Fibroblast of pulmonary artery (primary cell): Measurements from ENCODE around the gene MUTYH.

ENCODE experiments used
- DNase-seq: peaks from one replicate; pipeline ENCODE4 v3.0.0-alpha.2; 2010; ENCODE audit warnings: low read depth
- H3K4me3 ChIP-seq: replicated peaks from 2 replicates; pipeline ENCODE4 v1.5.1; 2011; ENCODE audit warnings: low read depth, mild to moderate bottlenecking, control low read depth, low read length, moderate library complexity
- TF ChIP-seq, protein P1 (sequence below): IDR thresholded peaks from 2 replicates; pipeline ENCODE4 v1.5.1; 2011; ENCODE audit warnings: mild to moderate bottlenecking, control low read depth, low read length, inconsistent platforms; ENCODE audit errors: missing control alignments

The MUTYH gene

DNA sequence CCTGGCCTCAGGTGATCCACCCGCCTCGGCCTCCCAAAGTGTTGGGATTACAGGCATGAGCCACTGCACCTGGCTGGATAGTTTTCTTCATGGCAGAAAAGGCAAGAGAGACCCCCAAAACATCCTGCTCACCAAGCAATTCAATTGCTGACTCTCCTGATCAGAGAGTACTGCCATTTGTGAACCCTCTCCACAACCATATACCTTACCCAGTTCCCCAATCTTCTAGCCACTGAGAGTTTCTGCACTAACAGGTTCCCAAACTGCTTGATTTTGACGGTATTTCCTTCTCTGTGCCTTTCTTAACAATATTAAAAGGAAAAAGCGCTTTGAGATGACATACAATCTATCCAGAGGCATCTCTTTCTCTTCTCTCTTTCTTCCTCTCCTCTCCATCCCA, 39.9 kb upstream of the MUTYH start:
- DNase-seq, result no peak
- TF ChIP-seq, protein P1, sequence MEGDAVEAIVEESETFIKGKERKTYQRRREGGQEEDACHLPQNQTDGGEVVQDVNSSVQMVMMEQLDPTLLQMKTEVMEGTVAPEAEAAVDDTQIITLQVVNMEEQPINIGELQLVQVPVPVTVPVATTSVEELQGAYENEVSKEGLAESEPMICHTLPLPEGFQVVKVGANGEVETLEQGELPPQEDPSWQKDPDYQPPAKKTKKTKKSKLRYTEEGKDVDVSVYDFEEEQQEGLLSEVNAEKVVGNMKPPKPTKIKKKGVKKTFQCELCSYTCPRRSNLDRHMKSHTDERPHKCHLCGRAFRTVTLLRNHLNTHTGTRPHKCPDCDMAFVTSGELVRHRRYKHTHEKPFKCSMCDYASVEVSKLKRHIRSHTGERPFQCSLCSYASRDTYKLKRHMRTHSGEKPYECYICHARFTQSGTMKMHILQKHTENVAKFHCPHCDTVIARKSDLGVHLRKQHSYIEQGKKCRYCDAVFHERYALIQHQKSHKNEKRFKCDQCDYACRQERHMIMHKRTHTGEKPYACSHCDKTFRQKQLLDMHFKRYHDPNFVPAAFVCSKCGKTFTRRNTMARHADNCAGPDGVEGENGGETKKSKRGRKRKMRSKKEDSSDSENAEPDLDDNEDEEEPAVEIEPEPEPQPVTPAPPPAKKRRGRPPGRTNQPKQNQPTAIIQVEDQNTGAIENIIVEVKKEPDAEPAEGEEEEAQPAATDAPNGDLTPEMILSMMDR, result no peak
- no peak overlapping the region for H3K4me3 ChIP-seq

DNA sequence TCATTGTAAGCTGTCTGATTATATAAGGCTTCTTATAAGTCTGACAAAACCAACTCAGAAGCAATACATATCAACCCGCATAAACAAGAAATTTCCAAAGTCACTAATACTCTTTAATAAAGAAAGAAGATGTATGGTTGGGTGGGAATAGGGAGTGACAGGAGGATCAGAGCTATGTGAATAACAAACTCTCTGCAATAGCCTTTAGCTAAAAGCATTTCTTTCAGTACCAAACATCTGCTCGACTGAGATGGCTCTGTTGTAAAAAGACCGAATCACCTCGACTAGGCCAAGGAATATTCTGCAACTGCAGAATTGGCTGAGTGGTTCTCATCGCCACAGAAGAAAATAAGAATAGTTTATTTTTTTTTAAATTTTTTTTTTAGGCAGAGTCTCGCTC, 39.3 kb upstream of the MUTYH start:
- DNase-seq, result no peak
- TF ChIP-seq, protein P1, result no peak
- H3K4me3 ChIP-seq, result no peak overlapping the region

DNA sequence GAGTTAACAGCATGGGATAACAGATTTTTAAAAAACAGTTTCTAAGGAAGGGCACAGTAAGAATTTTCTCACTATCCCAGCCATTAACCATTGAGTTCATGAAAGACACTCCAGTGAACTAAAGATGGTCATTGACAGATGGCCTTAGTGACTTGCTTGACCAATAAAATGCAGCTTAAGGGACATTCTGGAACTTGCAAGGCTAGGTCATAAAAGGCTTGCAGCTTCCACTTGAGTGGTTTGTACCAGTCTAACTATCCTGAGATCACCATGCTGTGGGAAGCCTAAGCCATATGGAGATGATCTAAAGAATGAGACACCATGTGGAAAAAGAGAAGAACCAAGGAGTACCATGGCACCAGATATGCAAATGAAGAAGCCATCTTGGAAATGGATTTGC, 37.9 kb upstream of the MUTYH start:
- DNase-seq, result no peak
- TF ChIP-seq, protein P1, result no peak
- no peak overlapping the region for H3K4me3 ChIP-seq

DNA sequence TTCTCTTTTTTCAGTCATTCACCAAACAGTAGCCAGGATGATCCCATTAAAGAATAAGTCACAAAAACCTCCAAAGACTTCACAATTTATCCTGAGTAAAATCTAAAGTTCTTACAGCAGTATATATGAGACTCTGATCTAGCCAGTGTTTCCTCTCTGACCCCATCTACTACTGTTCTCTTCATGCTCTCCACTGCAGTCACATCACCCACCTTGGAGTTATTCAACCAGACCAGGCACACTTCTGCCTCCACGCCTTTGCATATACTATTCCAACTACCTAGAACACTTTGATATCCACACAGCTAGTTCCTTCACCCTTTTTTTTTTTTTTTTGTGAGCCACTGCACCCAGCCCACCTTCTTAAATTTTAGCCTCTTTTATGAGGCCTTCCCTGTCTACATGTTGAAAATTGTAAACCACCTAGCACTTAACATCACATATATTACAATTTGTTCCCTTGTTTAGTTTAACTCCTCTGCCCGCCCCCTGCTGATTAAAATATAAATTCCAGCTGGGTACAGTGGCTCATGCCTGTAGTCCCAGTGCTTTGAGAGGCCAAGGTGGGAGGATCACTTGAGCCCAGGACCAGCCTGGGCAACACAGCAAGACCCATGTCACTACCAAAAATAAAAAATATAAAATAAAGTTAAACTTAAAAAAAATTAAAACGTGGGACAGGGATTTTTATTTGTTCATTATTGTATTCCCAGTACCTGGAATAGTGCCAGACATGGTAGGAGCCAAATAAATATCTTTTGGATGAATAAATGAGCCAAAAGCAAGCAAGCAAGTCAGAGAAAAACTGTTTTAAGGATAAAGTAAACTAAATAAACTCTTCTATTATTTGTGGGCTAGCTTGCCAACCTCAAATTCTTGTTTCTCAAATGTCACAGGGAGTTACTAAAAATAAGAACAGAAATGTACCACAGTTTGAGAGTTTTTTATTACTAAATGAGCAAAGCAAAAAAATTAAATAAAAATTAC, 35.2 kb upstream of the MUTYH start:
- no peak for DNase-seq
- TF ChIP-seq, protein P1, result no peak
- no peak overlapping the region for H3K4me3 ChIP-seq

DNA sequence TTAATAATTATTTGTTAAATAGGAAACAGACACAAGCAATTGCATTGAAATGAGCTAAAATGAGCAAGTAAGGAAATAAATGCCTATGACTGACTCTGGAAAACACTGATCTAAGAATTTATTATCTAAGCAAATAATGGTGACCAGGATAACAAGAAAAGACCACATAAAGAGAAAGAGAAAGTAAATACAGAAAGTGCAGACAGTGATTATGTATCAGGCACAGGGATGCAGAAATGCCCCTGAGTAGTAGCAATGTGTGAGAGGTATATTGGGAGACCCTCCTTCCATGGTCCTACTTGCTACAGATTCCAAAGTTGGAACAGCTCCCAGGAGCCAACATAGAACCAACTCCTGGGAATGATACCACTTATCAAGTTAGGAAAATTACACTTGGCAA, 33.3 kb upstream of the MUTYH start:
- DNase-seq, result no peak
- TF ChIP-seq, protein P1, result no peak
- no peak overlapping the region for H3K4me3 ChIP-seq

DNA sequence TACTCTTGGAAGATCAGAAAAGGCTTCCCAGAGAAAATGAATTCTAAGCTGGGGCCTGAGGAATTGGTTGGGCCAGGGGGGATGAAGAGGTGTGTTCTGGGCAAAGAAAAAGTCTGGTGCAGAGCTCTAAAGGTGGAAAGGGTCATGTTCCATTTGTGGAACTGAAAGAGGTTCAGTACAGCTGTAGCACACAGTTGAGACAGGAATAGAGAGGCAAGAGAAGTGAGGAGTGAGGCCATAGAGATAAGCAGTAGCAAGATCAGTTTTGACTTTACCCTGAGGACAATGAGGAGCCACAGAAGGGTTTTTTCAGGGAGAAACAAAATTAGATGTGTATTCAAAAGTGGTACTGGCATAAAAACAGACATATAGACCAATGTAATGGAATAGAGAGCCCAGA, 30.3 kb upstream of the MUTYH start:
- no peak for DNase-seq
- no peak overlapping the region for H3K4me3 ChIP-seq
- TF ChIP-seq, protein P1, result no peak

DNA sequence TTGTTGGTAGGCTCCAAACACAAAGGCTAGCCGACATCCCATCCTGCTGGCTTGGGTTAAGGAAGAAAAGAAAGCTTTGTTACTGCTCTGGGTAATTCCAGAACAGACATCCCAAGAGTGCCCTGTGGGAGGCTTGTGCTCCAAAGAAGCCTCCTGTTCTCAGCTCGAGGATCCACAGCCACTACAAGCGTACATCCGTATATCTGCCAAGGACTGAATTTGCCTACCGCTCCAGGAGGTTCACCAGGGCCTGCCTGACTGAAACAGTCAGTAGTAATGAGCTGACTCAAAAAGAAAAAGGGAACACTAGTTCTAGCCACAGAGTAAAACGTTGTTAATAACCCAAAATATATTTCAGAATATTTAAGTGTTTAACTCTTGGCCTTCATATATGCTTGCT, 24.8 kb upstream of the MUTYH start:
- no peak overlapping the region for H3K4me3 ChIP-seq
- no peak for DNase-seq

More for the DNA sequence above, 24.8 kb upstream of the MUTYH start:
- TF ChIP-seq, protein P1, result no peak
